ENCODE results near the gene PLEKHA8. TPM values are rescaled to one million over a fixed set of nuclear protein-coding genes. Genes with fewer than 3 reads are reported as not detected.

The PLEKHA8 gene
- total RNA-seq, 1 donor from 2014 or later, result 43.8 TPM

- H3K36me3 Mint-ChIP-seq (ENCODE audit: low read depth, unreplicated experiment), result peaks cover 2% of the 10 kb centered on the region
- no peaks in the 10 kb centered on the region for H3K27me3 Mint-ChIP-seq (ENCODE audit: unreplicated experiment)
- no peaks in the 10 kb centered on the region for H3K9me3 Mint-ChIP-seq (ENCODE audit: unreplicated experiment)
- DNase-seq (ENCODE audit: low spot score), result no peak
- no peak for TF ChIP-seq CTCF (IDR thresholded peaks at IDR 0.05; ENCODE audit: unreplicated experiment)
- no peak overlapping the region for H3K27ac Mint-ChIP-seq (ENCODE audit: unreplicated experiment)
- H3K4me1 Mint-ChIP-seq (ENCODE audit: unreplicated experiment), result peaks cover 5% of the 10 kb centered on the region
- H3K4me3 Mint-ChIP-seq (ENCODE audit: unreplicated experiment), result no peak overlapping the region
Observed at GRCh38 chr7:30154111-30154587, 125.9 kb downstream of the PLEKHA8 start.

GRCh38 chr7:30155481-30155880 lies 127.3 kb downstream of the PLEKHA8 start:
- no peak overlapping the region for H3K27ac Mint-ChIP-seq (ENCODE audit: unreplicated experiment)
- no peak for DNase-seq (ENCODE audit: low spot score)
- no peak overlapping the region for H3K4me3 Mint-ChIP-seq (ENCODE audit: unreplicated experiment)
- H3K4me1 Mint-ChIP-seq (ENCODE audit: unreplicated experiment), result peaks cover 17% of the 10 kb centered on the region
- no peak for TF ChIP-seq CTCF (IDR thresholded peaks at IDR 0.05; ENCODE audit: unreplicated experiment)
- H3K27me3 Mint-ChIP-seq (ENCODE audit: unreplicated experiment), result peaks cover 2% of the 10 kb centered on the region
- peaks cover 2% of the 10 kb centered on the region for H3K36me3 Mint-ChIP-seq (ENCODE audit: low read depth, unreplicated experiment)
- H3K9me3 Mint-ChIP-seq (ENCODE audit: unreplicated experiment), result no peaks in the 10 kb centered on the region

GRCh38 chr7:30157204-30157603 lies 129.0 kb downstream of the PLEKHA8 start:
- Mint-ChIP-seq H3K4me3 (ENCODE audit: unreplicated experiment) (no peak overlapping the region), H3K9me3 (ENCODE audit: unreplicated experiment) (no peaks in the 10 kb centered on the region), H3K27ac (ENCODE audit: unreplicated experiment) (no peak overlapping the region), H3K4me1 (ENCODE audit: unreplicated experiment) (peaks cover 20% of the 10 kb centered on the region), H3K27me3 (ENCODE audit: unreplicated experiment) (peaks cover 2% of the 10 kb centered on the region), H3K36me3 (ENCODE audit: low read depth, unreplicated experiment) (peaks cover 2% of the 10 kb centered on the region)
- no peak for DNase-seq (ENCODE audit: low spot score)
- no peak for TF ChIP-seq CTCF (IDR thresholded peaks at IDR 0.05; ENCODE audit: unreplicated experiment)

- Mint-ChIP-seq H3K4me3 (ENCODE audit: unreplicated experiment) (no peak overlapping the region), H3K4me1 (ENCODE audit: unreplicated experiment) (peaks cover 39% of the 10 kb centered on the region), H3K27me3 (ENCODE audit: unreplicated experiment) (peaks cover 2% of the 10 kb centered on the region), H3K9me3 (ENCODE audit: unreplicated experiment) (no peaks in the 10 kb centered on the region), H3K36me3 (ENCODE audit: low read depth, unreplicated experiment) (peaks cover 2% of the 10 kb centered on the region), H3K27ac (ENCODE audit: unreplicated experiment) (no peak overlapping the region)
- no peak for TF ChIP-seq CTCF (IDR thresholded peaks at IDR 0.05; ENCODE audit: unreplicated experiment)
- DNase-seq (ENCODE audit: low spot score), result no peak
Observed at GRCh38 chr7:30159163-30159562, 131.0 kb downstream of the PLEKHA8 start.

GRCh38 chr7:30159698-30160143 lies 131.5 kb downstream of the PLEKHA8 start:
- Mint-ChIP-seq H3K27ac (ENCODE audit: unreplicated experiment) (no peak overlapping the region), H3K4me3 (ENCODE audit: unreplicated experiment) (no peak overlapping the region), H3K36me3 (ENCODE audit: low read depth, unreplicated experiment) (peaks cover 2% of the 10 kb centered on the region), H3K4me1 (ENCODE audit: unreplicated experiment) (peaks cover 44% of the 10 kb centered on the region), H3K27me3 (ENCODE audit: unreplicated experiment) (peaks cover 2% of the 10 kb centered on the region), H3K9me3 (ENCODE audit: unreplicated experiment) (no peaks in the 10 kb centered on the region)
- no peak for DNase-seq (ENCODE audit: low spot score)
- no peak for TF ChIP-seq CTCF (IDR thresholded peaks at IDR 0.05; ENCODE audit: unreplicated experiment)
